HG03159 (cell line): ENCODE results near the gene CASZ1.

Experiments
- ATAC-seq: cut with Tn5 transposase; IDR thresholded peaks from one replicate; pipeline ENCODE4 v1.9.1; 2021; ENCODE audit warnings: mild to moderate bottlenecking, moderate library complexity; ENCODE audit not compliant: unreplicated experiment

The CASZ1 gene

DNA sequence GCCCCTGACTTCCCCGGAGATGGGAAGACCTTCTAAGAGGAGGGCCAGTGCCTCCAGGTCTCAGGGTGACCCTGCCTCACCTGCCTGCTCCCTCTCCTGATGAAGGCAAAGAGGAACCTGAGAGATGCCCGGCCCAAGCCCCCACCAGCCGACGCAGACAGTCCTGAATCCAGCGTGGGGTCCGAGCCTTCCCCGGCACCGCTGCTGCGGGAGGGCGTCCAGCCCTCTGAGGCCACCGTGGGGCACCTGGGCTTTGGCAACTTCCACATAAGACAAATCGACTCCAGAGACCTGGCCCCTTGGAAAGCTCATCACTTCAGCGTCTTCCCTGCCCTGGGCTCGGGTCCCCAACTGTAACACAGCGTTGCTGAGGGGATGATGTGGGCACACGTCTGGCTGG lies 122.2 kb downstream of the CASZ1 start:
- no peak for ATAC-seq

- ATAC-seq = no peak
Observed at GRCh38 chr1:10673109-10673711, 123.2 kb downstream of the CASZ1 start.

GRCh38 chr1:10672343-10673050 lies 123.9 kb downstream of the CASZ1 start:
- ATAC-seq = no peak

GRCh38 chr1:10671622-10672342 lies 124.7 kb downstream of the CASZ1 start:
- no peak for ATAC-seq

DNA sequence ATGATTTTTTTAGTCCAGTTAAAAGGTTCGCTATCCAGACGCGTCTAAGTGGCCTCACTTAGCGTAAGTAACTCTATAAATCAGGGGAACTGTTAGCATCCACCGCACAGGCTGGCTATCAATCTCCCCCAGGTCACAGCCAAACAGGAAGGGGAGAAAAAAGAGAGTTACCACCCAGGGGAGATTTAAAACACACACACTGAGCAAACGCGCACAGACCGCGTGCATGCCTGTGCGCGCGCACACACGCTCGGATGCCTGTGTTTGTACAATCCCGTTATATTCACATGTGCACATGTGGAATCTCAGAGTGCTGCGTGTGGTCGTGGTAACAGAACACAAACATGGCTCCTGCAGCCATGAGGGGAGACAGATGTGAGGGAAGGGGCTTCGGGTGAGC lies 125.4 kb downstream of the CASZ1 start:
- ATAC-seq = no peak

- ATAC-seq = no peak
Observed at GRCh38 chr1:10670190-10670589, 126.3 kb downstream of the CASZ1 start.

- ATAC-seq = no peak
Observed at GRCh38 chr1:10669570-10669969, 126.9 kb downstream of the CASZ1 start.

- ATAC-seq = no peak
Observed at GRCh38 chr1:10667861-10668761, 128.3 kb downstream of the CASZ1 start.

DNA sequence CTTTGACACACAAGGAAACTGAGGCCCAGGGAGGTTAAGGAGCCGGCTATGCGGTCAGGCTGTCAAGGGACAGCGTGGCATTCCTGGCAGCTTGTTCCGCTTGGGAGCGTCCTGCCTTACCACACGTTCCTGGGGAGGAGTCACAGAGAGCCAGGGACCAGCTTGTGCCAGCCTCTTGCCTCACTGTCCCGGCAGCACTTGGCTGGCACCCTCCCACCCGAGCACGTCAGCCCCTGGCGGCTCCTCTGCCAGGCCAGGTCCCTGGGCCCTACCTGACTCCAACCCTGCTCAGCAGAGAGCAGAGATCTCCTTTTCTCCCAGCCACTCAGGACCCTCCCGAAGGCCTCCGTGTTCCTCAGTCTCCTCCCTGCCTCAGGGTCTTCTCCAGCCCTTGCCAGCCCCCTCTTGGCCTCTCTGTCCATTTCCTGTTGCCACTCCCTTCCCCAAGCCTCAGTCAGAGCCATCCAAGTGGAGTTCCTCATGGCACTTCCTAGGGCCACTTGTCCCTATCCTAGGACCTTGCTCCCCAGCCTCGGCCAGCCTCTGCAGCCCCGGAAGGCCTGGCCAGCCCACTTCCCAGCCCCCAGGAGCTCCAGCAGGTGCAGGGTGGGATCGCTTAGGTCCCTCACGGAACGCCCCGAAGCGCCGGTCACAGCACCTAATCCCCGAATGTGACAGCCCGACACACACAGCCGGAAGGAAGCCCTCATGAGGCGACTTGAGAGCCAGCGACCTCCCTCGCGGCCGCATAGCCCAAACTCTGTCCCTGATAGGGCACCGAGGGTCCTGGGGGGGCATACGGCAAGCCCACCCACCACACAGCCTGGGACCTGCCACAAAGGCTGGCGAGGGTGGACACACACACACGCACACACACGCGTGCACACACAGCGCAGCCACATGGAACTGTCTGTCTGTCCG lies 130.3 kb downstream of the CASZ1 start:
- no peak for ATAC-seq

- ATAC-seq = no peak
Observed at GRCh38 chr1:10665226-10665625, 131.2 kb downstream of the CASZ1 start.

DNA sequence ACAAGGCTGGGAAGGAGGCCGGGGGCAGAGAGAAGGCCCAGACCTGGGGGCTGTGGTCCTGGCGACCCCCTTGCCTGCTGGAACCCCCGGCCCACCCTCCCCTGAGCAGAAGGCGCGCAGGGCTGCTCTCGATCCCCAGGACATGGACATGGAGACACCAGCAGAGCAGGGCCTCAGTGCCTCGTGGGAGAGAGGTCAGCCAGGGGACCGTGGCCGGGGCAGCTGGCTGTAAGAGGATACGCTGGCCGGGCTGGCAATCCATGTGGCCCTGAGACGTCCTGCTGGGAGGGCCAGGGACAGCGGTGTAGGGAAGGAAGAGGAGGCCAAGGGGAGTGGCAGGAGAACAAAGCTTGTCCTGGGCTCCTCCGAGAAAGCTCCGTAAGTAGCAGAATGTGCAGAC lies 132.2 kb downstream of the CASZ1 start:
- no peak for ATAC-seq

- no peak for ATAC-seq
Observed at GRCh38 chr1:10663678-10664035, 132.8 kb downstream of the CASZ1 start.

- no peak for ATAC-seq
Observed at GRCh38 chr1:10662824-10663677, 133.4 kb downstream of the CASZ1 start.

GRCh38 chr1:10662090-10662688 lies 134.3 kb downstream of the CASZ1 start:
- ATAC-seq = no peak

DNA sequence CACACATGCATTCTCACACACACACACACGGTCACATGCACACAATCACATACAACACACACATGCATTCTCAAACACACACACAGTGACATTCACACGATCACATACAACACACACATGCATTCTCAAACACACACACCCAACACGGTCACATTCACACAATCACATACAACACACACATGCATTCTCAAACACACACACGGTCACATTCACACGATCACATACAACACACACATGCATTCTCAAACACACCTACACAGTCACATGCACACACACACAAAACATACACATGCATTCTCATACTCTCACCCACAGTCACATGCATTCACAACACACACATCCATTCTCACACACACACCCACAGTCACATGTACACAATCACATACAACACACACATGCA lies 135.0 kb downstream of the CASZ1 start:
- no peak for ATAC-seq

GRCh38 chr1:10659646-10660540 lies 136.6 kb downstream of the CASZ1 start:
- ATAC-seq = no peak

- no peak for ATAC-seq
Observed at GRCh38 chr1:10659218-10659617, 137.2 kb downstream of the CASZ1 start.
